ENCODE measurements around the gene TCN1.
A peak's percentile ranks its signal among the peaks of the same experiment; 100 is the strongest.

The TCN1 gene

DNA sequence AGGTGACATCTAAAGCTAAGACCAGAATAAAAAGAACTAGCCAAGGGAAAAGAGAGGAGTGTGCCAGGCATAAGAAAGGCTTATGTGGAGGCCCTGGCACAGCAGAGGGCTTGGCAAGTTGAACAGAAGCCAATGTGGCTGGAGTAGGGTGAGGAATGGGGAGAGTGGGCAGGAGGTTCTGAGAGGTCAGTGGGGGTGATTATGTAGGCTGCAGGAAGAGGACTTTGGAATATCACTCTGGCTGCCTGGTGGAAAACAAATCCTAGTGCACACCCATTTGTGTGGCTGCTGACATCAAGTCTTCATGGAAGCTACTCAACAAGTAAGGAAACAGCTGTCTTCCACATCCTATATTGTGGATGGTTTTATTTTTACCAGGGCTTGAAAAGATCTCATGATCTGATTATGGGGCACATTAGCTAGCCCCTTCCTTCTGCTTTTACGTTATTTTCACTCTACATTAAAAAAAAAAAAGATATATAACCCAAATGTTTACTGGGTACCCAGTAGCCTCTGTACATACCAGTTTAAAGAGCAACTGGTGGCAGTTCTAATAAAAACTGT lies 59.2 kb downstream of the TCN1 start:
- Mint-ChIP-seq H3K9me3 (ENCODE audit: low read depth) (no peaks in the 10 kb centered on the region), H3K36me3 (peaks cover 5% of the 10 kb centered on the region), H3K27me3 (no peaks in the 10 kb centered on the region), H3K4me1 (ENCODE audit: low read depth) (peaks cover 19% of the 10 kb centered on the region), H3K27ac (peak overlapping the region; percentile 74), H3K4me3 (no peak overlapping the region)

DNA sequence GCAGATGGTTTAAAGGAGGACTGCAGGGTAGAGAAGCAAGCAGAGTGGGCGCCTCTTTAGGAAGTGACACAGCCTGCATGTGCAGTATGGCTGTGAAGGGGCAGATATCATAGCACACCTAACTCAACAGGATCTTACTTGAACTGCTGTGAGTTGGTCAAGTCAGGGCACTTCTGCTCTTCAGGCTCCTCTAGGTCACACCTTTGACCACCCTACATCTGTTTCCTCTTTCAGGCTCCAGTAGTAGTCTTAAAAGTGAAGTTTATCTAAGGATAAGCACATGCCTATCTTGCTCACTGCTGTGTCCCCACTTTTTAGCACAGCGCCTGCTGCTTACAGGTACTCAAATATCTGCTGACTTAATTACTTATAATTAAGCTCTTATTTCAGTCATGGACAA lies 62.2 kb downstream of the TCN1 start:
- H3K27me3 Mint-ChIP-seq: no peaks in the 10 kb centered on the region
- no peaks in the 10 kb centered on the region for H3K36me3 Mint-ChIP-seq
- H3K9me3 Mint-ChIP-seq (ENCODE audit: low read depth): no peaks in the 10 kb centered on the region
- no peak overlapping the region for H3K4me3 Mint-ChIP-seq
- no peak overlapping the region for H3K27ac Mint-ChIP-seq
- H3K4me1 Mint-ChIP-seq (ENCODE audit: low read depth): peaks cover 6% of the 10 kb centered on the region

All from activated naive CD8-positive, alpha-beta T cell (primary cell).